GOT3 (cell line): Measurements from ENCODE around the gene PLIN1.

Experiments used
- DNase-seq: peaks from one replicate; lab custom pipeline; 2025; ENCODE audit warnings: mixed read lengths; lab: John Stamatoyannopoulos, UW

PLIN1 gene

GRCh38 chr15:89627256-89627970, 51.8 kb downstream of the PLIN1 start:
- no peak for DNase-seq

- DNase-seq: no peak
Measured at GRCh38 chr15:89625716-89626115, 53.5 kb downstream of the PLIN1 start.

GRCh38 chr15:89623165-89623564, 56.0 kb downstream of the PLIN1 start:
- no peak for DNase-seq

GRCh38 chr15:89621547-89621946, 57.6 kb downstream of the PLIN1 start:
- no peak for DNase-seq

- DNase-seq: no peak
Measured at GRCh38 chr15:89616228-89616627, 62.9 kb downstream of the PLIN1 start.

GRCh38 chr15:89615135-89615534, 64.0 kb downstream of the PLIN1 start:
- no peak for DNase-seq
